ENCODE measurements around the gene ST8SIA5. TPM values are rescaled to one million over a fixed set of nuclear protein-coding genes. Genes with fewer than 3 reads are reported as not detected.

The ST8SIA5 gene, protein sequence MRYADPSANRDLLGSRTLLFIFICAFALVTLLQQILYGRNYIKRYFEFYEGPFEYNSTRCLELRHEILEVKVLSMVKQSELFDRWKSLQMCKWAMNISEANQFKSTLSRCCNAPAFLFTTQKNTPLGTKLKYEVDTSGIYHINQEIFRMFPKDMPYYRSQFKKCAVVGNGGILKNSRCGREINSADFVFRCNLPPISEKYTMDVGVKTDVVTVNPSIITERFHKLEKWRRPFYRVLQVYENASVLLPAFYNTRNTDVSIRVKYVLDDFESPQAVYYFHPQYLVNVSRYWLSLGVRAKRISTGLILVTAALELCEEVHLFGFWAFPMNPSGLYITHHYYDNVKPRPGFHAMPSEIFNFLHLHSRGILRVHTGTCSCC
- 0.03 to 0.05 TPM in 2 of 5 replicates, not detected in the others for total RNA-seq (2022; extraction: Qiagen RNA extraction)

DNA sequence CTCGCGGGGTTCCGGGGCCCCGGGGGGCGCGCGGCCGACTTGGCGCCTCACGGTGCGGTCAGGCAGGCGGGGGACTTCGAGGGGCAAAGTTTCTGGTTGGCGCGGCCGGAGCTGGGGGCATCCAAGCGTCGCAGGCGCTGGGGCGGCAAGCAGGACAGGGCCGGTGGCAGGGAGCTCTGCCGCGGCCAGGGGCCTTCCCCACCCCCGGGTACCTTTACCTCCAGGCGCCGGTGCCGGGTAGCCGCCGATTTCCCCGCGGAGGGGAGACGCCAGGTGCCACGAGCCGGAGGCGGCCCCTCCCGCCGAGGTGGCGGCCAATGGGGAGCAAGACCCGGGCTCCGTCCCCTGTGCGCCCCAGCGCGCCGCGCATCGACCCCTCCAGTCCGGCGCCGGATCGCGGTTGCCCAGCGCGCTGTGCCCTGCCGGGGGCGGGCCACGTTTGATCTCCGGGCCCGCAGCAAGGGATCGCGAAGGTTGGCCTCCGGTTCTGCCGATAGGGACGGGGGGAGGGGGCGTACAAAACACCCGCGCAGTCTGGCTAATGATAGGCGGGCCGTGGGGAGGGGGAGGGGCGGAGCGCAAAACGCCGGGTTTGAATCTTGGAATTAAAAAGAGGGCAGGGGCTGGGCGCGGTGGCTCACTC lies at the start of gene ST8SIA5:
Gene ST8SIA5 (minus strand): TSS at position 495 of the 643 bp plus-strand sequence. CDS start 545 bp downstream, outside the sequence.

DNA sequence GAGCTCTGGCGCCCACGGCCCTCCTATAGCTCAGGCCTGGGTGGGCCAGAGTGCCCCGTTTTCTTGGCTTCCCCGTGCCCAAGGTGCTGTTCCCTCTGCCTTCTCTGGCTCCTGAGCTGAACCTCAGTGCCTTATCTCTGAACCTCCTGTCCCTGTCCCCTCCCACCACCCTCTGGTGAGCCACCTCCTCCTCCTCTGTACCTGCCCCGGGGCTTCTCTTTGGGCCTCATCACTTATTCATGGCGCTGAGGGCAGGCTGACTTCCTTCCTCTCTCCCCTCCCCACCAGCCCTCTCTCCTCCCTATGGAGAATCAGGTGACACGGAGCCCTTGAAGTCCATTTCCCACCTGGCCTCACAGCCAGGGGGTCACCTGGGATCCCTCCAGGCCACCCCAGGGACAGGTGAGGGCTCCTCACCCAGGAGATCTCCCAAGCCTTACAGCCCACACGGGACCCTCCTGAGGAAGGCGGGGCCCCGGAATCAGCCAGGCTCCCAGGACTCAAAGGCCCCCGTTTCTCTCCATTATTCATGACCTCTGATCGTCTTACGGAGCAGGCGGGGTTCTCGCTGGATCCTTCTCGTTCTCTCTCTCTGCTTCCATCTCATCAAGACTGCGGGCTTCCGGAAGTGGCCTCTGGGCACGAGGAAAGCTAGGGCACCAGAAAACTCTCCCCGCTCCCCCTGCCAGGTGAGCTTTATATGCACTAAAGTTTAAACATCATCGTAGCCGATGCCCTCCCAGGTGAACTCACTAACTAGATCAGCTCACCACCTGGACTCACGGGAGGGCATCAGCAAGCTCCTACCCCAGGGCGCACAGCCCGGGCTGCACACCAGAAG lies 99.5 kb downstream of the ST8SIA5 start, which contains the start of gene LOXHD1:
Gene LOXHD1 (minus strand): TSS at position 106 of the 841 bp plus-strand sequence. CDS start 187 bp downstream, outside the sequence.

Other genes starting within 250 kb of the ST8SIA5 start
- not detected in 5 replicates for gene LOXHD1, start 99.8 kb downstream of the ST8SIA5 start, total RNA-seq (2022; extraction: Qiagen RNA extraction)
- gene PIAS2, start 160.5 kb upstream of the ST8SIA5 start, total RNA-seq (2022; extraction: Qiagen RNA extraction), result 7.2 to 9.3 TPM (median 8.8 TPM) in 5 replicates
- gene KATNAL2, start 160.5 kb upstream of the ST8SIA5 start, total RNA-seq (2022; extraction: Qiagen RNA extraction), result 1.7 to 3.3 TPM (median 1.8 TPM) in 5 replicates

Measured in A549 treated with CORT108297 at 1 μM for 4 hours (cell line).